IPS DF 4.7 (cell line): Measurements from ENCODE around the gene TSR1.

Experiments
- DNase-seq: peaks from one replicate; pipeline ENCODE4 v3.0.0-alpha.2; 2013; ENCODE audit warnings: low spot score; ENCODE audit errors: extremely low read depth

The TSR1 gene

DNA sequence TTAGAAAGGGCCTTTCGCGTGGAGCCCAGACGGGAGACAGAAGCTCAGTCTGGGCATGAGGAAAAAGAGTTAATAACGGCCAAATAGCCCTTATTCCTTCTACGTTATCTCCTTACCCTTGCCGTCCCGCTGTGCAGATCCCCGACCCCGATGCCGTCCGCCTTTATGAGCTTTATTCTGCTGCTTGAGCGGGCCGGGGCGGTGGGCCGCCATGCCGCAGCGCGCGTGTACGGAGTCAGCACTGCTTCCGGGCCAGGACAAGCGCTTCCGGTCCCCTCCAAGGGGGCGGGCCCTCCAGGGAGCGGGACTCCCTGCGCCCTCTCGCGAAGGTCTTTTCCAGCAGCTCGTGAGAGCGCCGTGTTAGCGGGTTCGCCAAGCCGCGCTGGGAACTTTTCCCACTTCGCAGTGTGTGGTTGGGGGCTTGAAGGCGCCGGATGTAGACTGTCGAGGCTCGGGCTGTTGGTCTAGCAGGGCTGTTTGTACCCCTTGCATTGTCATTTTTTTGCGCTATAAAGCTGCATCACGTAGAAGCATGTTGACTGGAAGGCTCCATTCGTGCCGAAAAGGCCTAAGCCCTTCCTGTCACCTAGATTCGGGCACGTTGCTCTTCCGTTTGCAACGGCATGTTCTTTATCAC lies at the start of gene TSR1:
TSS of gene TSR1 (minus strand) at position 243 of the 637 bp plus-strand sequence. CDS start at position 213, 30 bp downstream.
- DNase-seq: no peak

DNA sequence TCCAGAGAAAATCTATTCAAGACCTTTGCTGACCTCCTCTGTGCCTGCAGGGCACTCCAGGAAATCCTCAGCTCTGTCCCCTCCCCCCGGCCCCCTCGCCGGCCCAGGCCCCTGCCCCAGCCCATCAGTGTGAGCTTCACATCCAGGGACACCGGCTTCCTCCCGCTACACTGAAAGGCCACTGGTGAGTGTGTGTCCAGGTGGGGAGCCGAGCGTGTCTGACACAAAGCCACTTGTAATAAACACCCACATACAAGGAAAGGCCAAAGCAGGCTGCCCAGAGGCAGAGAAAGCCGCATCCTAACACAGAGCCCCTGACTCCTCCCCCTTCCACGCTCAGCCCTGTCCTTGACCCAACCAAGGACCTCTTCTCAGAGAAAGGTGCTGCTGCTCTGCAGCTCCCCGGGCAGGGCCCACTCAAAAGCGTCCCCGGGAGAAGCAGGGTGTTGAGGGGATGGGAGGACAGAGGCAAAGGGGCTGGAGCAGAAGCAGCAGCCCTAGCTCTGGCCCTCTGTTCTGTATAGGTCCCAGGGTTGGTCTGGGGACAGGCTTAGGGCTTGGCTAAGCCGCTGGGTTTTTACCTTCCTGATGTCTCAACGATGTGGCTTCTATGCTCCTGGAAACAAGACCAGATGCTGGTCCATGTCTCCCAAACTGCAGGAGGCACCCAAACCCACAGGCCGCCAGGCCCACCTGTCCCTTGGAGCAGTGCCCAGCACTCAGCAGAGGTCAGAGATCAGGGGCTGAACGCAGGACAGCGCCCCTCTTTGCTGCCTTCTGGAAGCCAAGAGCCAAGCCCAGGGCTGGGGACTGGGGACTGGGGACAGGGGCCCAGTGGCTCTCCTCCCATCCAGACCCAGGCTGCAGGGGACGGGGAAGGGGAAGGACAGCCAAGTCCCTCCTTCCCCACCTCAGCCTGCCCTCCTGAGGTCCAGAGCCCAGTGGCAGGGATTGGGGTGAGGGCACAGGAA lies 49.3 kb upstream of the TSR1 start:
- no peak for DNase-seq

DNA sequence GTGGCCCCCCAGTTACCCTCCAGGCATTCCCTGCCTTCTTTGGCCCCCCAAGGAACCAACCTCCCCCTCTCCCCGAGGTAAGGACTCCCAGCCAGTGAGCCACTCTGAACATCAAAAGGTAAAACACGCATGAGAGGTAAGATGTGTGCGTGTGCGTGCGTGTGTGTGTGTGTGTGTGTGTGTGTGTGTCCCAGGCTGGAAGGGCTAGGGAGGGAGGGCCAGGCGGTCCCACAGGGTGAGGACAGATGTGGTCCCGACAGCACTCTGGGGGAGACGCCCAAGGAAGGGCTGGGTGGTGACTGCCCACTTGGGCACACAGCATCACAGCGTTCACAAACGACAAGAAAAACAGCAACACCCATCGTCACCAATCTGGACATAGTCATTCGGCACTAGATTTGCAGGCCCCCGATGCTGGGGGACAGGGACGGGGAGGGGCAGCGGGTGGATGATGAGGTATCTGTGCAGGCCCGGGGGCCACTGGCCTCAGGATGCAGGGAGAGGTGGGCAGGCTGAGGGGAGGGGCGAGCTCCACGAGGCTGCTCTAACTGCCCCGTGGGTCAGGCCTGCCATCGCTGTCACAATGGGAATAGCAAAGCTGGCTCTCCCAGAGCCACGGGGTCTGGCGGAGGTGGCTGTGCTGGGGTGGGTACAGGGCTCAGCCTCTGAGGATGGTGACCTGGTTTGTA lies 48.3 kb upstream of the TSR1 start:
- no peak for DNase-seq

DNA sequence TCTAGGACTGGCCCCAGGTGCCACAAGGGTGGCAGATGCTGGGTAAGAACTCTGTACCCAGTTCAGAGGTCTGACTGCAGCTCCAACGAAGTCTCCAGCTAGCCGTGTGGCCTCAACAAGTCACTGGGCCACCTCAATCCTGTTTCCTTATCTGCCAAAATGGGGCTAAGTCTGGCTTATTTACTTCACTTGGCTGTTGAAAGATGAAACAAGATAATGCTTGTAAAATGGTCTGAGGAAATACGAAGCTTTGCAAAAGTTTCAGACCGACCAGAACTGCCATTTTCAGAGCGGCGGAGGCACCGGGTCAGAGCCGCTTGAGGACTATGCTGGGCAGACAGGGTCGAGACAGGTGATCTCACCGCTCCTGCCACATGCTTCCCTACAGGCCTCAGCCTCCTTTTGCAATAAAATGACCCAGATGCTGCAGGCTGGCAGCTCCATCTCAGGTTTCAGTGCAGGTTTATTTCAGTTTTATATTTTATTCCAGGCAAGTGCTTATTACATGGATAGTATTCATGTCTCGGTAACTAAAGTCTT lies 47.4 kb upstream of the TSR1 start:
- DNase-seq: no peak

DNA sequence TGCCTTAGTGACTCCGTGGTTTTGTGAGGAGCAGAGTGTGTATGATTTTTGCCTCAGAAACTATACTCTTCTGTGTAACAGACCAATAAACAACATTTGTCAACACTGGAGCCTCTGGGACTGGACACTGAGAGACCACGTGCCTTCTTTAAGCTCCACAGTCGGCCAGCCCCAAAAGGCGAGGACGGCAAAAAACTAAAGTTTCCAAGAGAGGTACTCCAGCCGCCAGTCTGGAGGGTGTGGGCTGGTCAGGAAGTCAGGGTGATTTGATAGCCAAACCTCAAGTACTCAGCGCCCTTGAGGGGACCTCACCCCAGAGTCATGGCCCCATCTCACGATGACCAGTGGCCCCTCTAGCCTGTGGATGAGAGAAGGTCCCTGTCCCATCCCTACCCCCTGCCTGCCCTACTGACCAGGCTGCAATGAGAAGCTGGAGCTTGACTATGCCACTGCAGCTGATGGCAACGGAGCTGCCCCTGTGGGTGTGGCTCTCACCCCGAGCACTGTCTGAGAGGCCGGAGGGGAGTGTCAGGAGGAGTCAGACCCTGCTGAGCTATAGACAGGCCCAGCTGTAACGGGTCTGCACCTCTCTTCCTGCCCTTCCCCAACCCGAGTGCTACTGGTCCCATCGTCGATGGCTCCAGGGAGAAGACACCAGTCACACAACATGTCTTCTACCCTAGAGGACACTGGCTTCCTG lies 44.8 kb upstream of the TSR1 start:
- DNase-seq: no peak

DNA sequence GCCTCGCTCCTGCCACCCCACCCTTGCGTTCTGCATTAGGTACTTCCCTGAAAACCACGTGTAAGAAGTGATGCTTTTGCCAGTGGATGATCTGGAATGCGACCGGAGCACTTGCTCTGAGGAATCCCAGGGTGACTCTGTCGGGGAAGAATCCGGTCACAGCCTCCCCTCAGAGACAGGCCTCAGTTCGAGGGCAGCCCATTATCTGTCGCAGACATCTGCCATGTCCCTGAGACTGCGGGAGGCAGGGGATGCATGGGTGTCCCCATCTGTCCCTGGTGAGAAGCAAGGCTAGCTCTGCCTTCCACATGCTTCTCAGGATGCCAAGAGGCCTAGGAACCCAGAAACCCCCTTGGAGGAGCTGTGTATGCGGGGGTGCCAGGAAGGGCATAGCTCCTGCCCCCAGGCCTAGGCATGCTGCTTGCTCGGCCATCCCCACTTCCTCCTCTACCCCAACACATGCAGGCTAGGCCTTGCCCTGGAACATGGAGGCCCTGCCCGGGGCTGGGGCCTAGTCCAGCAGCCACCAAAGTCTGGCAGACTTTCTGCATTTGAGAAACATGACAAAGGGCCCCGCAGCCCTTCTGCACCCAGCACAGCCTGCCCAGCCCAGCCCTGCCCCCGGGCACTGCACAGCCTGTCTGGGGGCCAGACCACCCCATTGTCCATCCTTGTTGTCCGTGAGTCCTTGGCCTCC lies 44.1 kb upstream of the TSR1 start:
- DNase-seq: no peak

DNA sequence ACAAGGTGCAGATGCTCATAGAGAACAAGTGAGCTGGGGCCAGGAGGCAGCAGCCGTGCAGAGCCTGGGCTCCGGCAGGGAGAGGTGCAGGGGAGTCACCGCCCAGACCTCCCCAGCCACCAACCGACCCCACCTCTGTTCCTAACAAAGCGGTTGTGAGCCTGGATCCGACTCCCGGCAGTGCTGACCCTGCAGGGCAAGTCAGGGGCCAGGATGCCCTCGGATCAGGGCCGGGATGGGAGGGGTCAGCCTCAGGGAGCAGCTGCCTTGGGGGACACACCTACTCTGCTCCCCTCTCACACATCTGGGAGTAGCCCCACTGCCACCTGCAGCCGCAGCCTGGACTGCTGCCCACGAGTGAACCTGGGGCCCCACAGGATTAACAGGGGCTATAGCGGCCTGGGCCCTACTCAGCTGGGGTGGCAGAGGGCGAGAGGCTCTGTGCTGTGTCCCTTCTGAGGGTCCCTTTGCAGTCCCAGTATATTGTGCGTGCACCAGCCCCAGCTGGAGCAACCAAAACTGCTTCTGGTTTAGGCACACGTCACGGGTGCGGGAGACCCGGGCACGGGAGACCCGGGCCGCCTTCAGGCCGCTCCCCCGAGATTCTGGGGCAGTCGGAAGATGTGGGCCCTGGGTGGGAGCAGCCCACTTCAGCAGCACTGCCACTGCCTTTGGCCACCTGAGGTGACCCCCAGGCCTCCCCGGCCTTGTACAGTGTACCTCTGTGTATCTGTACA lies 43.4 kb upstream of the TSR1 start:
- no peak for DNase-seq

DNA sequence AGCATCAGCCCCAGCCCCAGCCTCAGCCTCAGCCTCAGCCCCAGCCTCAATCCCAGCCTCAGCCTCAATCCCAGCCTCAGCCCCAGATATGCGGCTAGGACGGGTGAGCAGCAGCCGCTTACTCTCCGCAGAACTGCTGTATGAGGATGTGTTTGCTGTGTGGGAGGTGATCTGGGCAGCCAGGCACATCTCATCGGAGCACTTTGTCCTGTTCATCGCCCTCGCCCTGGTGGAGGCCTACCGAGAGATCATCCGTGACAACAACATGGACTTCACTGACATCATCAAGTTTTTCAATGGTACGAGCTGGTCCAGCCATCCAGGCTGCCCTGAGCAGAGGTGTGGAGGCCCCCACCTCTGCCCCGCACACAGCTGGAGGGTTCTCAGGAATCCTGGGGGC lies 42.6 kb upstream of the TSR1 start:
- no peak for DNase-seq

DNA sequence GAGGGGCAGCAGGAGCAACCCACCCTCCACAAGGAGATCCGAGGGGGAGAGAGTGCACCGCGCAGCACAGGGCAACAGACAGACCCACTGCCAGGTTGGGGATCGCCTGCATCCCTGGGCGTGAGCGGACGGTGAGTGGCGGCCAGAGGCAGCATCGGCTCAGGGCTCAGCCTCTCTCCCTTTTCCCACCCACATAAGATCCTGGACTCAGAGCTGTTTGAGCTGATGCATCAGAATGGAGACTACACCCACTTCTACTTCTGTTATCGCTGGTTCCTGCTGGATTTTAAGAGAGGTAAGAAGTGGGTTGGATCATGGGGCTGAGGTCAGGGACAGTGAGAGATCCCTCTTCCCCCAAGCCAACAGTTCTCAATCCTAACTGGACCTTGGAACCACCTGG lies 41.4 kb upstream of the TSR1 start:
- DNase-seq: no peak

DNA sequence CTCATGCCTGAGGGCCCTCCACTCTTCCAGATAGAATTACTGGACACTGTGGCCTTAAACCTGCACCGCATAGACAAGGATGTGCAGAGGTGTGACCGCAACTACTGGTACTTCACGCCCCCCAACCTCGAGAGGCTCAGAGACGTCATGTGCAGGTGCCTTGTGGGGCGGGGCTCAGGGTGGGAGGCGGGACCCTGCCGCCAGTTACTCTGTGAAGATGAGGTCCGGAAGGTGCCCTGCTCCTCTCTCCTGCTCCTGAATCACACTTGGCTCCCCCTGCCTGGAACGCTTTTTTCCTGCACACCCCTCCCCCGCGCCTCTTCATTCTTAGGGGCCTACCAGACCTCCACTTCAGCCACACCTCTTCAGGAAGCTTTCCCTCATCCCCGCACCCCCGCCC lies 39.9 kb upstream of the TSR1 start:
- no peak for DNase-seq

DNA sequence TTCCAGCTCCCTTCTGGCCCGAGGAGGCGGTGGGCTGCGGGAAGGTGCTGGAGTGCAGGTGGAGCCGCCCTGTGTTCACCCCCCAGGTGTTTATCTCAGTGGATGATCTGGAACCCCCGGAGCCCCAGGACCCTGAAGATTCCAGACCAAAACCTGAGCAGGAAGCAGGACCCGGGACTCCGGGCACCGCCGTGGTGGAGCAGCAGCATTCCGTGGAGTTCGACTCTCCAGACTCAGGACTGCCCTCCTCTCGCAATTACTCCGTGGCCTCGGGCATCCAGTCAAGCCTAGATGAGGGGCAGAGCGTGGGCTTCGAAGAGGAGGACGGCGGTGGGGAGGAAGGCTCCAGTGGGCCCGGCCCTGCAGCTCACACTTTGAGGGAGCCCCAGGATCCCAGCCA lies 39.1 kb upstream of the TSR1 start:
- DNase-seq: no peak

DNA sequence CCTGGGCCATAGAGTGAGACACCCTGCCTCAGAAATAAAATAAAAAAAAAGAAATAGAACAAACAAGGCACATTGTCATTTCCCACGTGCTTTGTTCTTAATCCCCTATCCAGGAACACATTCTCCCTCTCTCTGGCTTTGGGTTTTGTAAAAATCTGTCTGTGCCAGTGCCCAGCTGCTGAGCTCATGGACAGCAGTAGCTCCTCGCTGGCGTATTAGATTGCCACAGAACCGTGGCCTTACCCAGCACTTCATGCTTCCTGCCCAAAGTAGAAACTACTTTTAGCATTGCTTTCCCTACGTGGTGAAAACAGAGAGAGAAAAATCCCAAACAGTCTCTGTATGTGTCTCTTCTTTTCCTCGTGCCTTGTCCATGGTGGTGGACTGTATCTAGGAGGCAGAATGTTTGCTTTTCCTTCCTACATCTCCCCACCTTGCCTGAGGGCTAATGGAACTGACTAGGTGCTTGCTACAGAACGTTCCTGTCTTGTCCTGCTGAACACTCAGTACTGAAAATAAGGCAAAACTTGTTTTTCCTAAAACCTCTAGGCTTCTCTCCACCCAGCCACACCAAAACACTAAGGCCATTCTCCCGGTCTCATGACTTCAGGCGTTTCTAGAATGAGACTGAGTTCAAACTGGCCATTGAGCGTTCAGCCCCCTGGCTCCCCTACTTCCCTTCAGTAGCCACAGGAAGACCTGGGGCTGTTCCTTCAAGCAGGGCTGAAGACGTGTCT lies 38.5 kb upstream of the TSR1 start:
- DNase-seq: no peak

DNA sequence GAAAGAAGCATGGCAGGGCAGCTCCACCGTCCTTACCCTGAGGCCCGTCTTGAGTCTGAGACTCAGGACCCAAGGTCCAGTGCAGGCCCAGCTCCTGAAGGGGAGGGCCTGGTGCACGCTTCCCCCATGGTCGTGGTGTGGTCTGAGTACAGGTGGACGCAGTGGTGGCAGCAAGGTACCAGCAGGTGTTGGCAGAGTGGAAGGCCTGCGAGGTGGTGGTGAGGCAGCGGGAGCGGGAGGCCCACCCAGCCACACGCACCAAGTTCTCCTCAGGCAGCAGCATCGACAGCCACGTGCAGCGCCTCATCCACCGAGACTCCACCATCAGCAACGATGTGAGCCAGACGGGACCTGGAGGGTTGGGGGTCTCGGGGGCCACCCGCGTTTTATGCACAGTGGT lies 36.9 kb upstream of the TSR1 start:
- no peak for DNase-seq

DNA sequence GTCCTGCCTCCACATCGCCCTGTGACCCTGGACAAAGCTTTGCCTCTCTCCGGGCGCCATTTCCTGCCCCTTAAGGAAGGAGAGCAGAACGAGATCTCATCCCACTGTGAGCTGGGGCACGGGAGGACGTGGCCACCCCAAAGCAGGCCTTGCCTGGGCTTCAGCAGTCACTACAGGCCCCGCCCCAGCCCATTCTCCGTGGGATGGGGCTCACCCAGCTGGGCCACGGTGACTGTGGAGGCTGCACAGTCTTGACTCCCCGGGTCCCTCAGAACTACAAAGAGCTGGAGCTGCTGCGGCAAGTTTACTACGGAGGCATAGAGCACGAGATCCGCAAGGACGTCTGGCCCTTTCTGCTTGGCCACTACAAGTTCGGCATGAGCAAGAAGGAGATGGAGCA lies 36.4 kb upstream of the TSR1 start:
- no peak for DNase-seq

DNA sequence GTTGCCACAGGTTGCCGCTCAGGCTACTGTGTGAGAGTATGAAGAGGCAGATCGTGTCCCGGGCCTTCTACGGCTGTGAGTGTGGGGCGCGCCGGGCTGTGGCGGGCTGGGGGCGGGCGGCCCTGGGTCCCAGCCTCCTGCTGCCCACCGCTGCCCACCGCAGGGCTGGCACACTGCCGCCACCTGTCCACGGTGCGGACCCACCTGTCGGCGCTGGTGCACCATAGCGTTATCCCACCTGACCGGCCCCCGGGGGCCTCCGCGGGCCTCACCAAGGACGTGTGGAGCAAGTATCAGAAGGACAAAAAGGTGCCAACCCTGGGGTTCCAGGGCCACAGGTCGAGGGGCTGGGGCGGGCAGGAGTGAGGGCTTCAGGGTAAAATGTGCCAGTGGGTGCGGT lies 35.9 kb upstream of the TSR1 start:
- DNase-seq: no peak

DNA sequence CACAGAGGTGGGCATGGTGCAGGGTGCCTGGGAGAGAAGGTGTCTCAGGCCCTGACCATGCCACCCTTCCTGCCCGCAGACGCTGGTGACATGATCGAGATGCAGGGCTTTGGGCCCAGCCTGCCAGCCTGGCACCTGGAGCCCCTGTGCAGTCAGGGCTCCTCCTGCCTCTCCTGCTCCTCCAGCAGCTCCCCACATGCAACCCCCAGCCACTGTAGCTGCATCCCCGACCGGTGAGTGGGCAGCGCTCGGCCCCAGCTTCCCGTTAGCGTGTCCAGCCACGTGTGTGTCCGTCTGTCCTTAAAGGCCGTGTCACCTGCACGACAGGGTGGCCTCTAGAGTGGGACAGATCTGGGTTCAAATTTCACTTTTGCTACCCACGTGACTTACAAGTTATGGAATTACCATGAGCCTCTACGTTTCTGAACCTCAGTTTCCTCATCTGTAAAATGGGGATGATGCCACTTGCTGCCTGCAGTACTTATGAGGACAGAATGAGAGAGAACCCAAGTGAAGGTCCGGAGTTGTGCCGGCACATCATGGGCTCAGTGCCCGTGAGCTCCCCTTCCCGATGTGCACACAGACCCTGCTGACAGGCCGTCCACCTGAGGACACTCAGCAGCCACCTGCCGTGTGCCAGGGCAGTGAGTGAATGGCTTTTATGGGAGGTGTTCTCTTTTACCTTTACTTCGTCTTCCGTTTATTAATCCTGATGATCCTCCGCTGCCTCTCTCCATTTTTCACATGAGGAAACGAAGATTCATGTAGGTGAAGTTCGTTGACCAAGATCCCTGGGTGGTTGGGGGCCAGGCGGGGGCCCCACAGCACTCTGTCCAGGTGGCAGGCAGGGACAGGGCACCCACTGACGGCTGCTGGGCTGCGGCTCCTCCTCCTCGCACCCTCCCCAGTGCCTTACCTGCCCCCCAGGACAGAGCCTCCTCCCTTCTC lies 35.2 kb upstream of the TSR1 start:
- DNase-seq: no peak

DNA sequence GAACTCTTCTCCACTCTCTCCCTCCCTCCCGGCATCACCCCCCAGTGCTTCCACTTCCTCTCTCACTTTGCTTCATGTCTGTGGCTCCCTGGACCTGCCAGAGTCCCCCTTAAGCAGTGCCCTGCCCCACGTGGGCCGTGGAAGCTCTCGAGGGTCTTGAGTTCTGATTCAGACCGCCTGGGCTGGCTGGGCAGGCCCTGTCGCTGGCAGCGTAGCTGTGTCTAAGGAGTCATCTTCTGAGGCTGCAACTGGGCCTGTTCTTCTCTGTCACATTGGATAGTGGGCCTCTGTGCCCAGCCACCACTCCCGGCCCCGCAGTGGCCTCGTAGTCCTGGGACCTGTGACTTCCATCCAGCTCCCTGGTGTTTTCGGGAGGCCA lies 33.9 kb upstream of the TSR1 start:
- DNase-seq: no peak

DNA sequence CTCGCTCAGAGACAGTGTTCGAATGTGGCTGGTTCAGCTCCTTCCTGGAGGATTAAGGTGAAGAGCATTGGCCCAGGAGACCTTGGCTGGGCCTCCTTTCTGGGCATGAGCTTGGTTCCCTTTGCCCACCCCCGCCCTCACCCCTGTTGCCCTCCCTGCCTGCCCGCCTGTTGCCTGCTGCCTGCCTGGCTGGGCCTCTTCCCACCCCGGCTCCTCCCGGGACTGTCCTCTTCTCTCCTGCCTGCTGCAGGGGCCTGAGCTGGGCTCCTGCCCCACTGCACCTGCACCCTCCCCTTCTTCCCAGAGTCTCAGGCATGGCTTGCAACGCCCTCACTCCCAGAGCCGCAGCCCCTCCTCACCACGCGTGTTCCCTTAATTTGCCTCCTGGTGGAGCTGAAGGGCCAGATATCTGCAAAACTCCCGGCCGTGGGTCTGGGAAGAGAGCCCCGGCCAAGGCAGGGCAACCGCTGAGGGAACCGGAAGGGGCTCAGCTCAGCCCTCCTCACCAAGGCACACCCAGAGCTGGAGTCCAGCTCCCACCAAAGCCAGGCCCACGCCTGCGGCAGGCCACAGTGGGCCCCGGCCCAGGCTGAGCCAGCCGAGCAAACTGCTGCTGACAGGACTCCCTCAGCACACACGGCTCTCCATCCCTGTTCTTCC lies 33.4 kb upstream of the TSR1 start:
- DNase-seq: no peak
